PC-3 (cell line): ENCODE measurements around the gene SPARC. TPM values are rescaled to one million over a fixed set of nuclear protein-coding genes. Genes with fewer than 3 reads are reported as not detected.

Source experiments
- ATAC-seq: fragments of 200-7000 bp; cut with Tn5 transposase; 2 replicates; pipeline ENCODE4 v1.9.1; 2020; ENCODE audit warnings: mild to moderate bottlenecking, moderate library complexity
- BruUV-seq: library from RNA; stranded (reverse); fragments of 400-500 nt; replicated peaks from 2 replicates; lab custom pipeline; 2021; lab: Mats Ljungman, UMichigan
- CTCF ChIA-PET: fragments of 300-600 bp; sonication (Branson Sonifier 250); formaldehyde crosslinking; loops from one replicate; lab custom pipeline; 2022; ENCODE audit warnings: antibody characterized with exemption; lab: Charles Lee
- POLR2A ChIA-PET: fragments of 300-600 bp; sonication (Branson Sonifier 250); formaldehyde crosslinking; loops from one replicate; lab custom pipeline; 2022; ENCODE audit warnings: antibody characterized with exemption; ENCODE audit not compliant: unreplicated experiment; lab: Charles Lee
- DNase-seq: peaks from one replicate; pipeline ENCODE4 v3.0.0-alpha.2; 2015
- H2AFZ ChIP-seq: fragments of 300-600 bp; sonication (generic); 2 replicates; pipeline ENCODE4 v1.6.0; 2016; ENCODE audit warnings: antibody characterized with exemption, low read length
- H3F3A ChIP-seq: fragments of 300-600 bp; sonication (generic); one replicate; pipeline ENCODE4 v1.6.0; 2017; ENCODE audit warnings: antibody characterized with exemption, low read length, control low read depth, mild to moderate bottlenecking; ENCODE audit not compliant: unreplicated experiment
- H3K27ac ChIP-seq: fragments of 300-600 bp; sonication (generic); 2 replicates; pipeline ENCODE4 v1.5.1; 2016; ENCODE audit warnings: mild to moderate bottlenecking, low read length
- H3K27me3 ChIP-seq: fragments of 300-600 bp; sonication (generic); 2 replicates; pipeline ENCODE4 v1.6.1; 2016; ENCODE audit warnings: low read length, mixed read lengths
- H3K36me3 ChIP-seq: fragments of 300-600 bp; sonication (generic); 2 replicates; pipeline ENCODE4 v1.6.1; 2016; ENCODE audit warnings: low read depth, mixed run types, low read length, mixed read lengths
- H3K4me1 ChIP-seq: fragments of 300-600 bp; sonication (generic); 2 replicates; pipeline ENCODE4 v1.5.1; 2016; ENCODE audit warnings: low read length; ENCODE audit not compliant: insufficient read depth
- H3K4me2 ChIP-seq: fragments of 300-600 bp; sonication (generic); 2 replicates; pipeline ENCODE4 v1.6.0; 2016; ENCODE audit warnings: low read length
- H3K4me3 ChIP-seq: fragments of 300-600 bp; sonication (generic); 2 replicates; pipeline ENCODE4 v1.5.1; 2016; ENCODE audit warnings: mild to moderate bottlenecking, low read length, mixed read lengths
- H3K79me2 ChIP-seq: fragments of 300-600 bp; sonication (generic); 2 replicates; pipeline ENCODE4 v1.6.1; 2017; ENCODE audit warnings: low read length, mixed read lengths
- H3K9ac ChIP-seq: fragments of 300-600 bp; sonication (generic); 2 replicates; pipeline ENCODE4 v1.6.0; 2016; ENCODE audit warnings: mild to moderate bottlenecking, low read length
- H3K9me2 ChIP-seq: fragments of 300-600 bp; sonication (generic); replicated peaks from 2 replicates; pipeline ENCODE4 v1.6.1; 2016; ENCODE audit warnings: mixed run types, low read length, mixed read lengths
- H3K9me3 ChIP-seq: fragments of 300-600 bp; sonication (generic); 2 replicates; pipeline ENCODE4 v1.6.1; 2016; ENCODE audit warnings: low read length, mixed read lengths
- H4K20me1 ChIP-seq: fragments of 300-600 bp; sonication (generic); 2 replicates; pipeline ENCODE4 v1.6.1; 2016; ENCODE audit warnings: low read length, mixed read lengths
- EZH2 ChIP-seq: fragments of 300-600 bp; sonication (generic); IDR thresholded peaks from one replicate; pipeline ENCODE4 v1.6.1; 2017; ENCODE audit warnings: antibody characterized with exemption, mild to moderate bottlenecking, low read length; ENCODE audit not compliant: unreplicated experiment
- EZH2phosphoT487 ChIP-seq: fragments of 300-600 bp; sonication (generic); IDR thresholded peaks from 2 replicates; pipeline ENCODE4 v1.6.1; 2018; ENCODE audit warnings: mild to moderate bottlenecking, antibody characterized with exemption, low read length, borderline replicate concordance
- intact Hi-C: fragments of 100-400 bp; cut with micrococcal nuclease; formaldehyde crosslinking; loops from 2 replicates; pipeline ENCODE4 v1.9.0; 2023
- total RNA-seq: library from RNA; depleted of rRNA; stranded (reverse); fragments of >200 nt; gene quantifications from 2 replicates; pipeline ENCODE4 v1.2.3, GENCODE V29; 2014
- TF ChIP-seq, protein P1 (sequence below): fragments of 300-600 bp; sonication (generic); conservative IDR thresholded peaks from 2 replicates; pipeline ENCODE4 v1.5.1; 2017; ENCODE audit warnings: antibody characterized with exemption, low read depth, mild to moderate bottlenecking, low read length

SPARC gene
- total RNA-seq, 1 experiment from 2014 or later = 2.7 TPM

DNA sequence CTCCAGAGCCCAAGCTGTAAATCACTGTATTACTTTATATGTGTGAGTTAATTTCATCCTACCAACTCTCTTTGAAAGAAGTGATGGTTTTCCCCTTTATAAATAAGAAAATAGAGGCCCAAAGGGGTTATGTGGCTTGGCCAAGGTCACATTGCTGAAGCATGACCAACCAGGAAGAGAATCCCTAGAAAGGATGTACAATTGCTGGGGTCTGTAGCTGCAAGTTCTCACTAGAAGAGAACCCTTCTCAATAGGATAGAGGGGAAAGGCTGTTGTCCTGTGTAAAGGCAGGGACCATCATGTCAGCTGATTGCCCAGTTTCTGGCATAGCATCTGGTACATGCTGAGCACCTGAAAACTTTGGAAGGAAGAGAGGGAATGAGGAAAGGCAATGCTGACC, 56.6 kb downstream of the SPARC start:
- no peaks in the 10 kb centered on the region for H3K36me3 ChIP-seq
- H2AFZ ChIP-seq = no peak overlapping the region
- TF ChIP-seq EZH2phosphoT487 (no peak), EZH2 (no peak)
- TF ChIP-seq, protein P1, sequence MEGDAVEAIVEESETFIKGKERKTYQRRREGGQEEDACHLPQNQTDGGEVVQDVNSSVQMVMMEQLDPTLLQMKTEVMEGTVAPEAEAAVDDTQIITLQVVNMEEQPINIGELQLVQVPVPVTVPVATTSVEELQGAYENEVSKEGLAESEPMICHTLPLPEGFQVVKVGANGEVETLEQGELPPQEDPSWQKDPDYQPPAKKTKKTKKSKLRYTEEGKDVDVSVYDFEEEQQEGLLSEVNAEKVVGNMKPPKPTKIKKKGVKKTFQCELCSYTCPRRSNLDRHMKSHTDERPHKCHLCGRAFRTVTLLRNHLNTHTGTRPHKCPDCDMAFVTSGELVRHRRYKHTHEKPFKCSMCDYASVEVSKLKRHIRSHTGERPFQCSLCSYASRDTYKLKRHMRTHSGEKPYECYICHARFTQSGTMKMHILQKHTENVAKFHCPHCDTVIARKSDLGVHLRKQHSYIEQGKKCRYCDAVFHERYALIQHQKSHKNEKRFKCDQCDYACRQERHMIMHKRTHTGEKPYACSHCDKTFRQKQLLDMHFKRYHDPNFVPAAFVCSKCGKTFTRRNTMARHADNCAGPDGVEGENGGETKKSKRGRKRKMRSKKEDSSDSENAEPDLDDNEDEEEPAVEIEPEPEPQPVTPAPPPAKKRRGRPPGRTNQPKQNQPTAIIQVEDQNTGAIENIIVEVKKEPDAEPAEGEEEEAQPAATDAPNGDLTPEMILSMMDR = no peak
- no TSS peak for BruUV-seq
- H3K9me2 ChIP-seq = no peaks in the 10 kb centered on the region
- 0 out of 2 replicates have a peak, but pooled peaks cover 5% of the 10 kb centered on the region for H3K27me3 ChIP-seq
- no peaks in the 10 kb centered on the region for H3K79me2 ChIP-seq
- H4K20me1 ChIP-seq = no peaks in the 10 kb centered on the region
- ChIA-PET CTCF (no interaction called here), POLR2A (no interaction called here)
- DNase-seq (no peak), ATAC-seq (no peak)
- no peaks in the 10 kb centered on the region for H3F3A ChIP-seq
- H3K4me3 ChIP-seq = no peak overlapping the region
- intact Hi-C loops = no loop called here
- no peak overlapping the region for H3K27ac ChIP-seq
- H3K4me1 ChIP-seq = no peaks in the 10 kb centered on the region
- H3K4me2 ChIP-seq = no peak overlapping the region
- no peak overlapping the region for H3K9ac ChIP-seq
- H3K9me3 ChIP-seq = no peaks in the 10 kb centered on the region

DNA sequence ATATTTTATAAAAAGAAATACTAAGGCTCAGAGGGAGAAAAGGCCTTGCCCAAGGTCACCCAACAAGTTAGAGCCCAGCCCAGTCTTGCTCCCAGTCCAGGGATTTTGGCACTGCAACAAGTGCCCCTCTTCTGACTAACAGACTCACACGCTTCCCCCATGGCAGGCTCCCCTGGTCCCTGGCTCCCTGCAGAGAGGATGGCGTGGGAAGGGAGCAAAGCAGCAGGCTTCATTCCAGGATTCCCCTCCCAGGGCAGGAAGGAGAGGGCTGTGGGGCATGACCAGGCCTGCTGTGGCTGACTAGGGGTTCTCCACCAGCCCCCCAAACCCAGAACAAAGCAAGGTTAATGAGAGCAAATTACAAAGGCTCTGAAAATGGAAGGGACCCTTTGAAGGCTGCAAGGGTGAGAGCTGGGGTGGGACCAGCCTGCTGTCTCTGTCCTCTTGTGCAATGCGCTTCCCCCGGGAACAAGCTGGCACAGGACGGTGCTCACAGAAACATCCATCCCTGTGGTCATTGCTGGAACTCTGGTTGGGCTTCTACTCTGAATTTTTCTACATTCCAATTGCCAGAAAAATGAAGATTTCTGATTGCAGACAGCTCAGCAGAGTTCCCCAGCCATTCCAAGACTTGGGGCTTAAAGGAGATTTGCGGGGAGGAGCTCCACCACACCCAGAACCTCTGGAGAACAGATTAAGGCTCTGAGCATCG, 58.4 kb downstream of the SPARC start:
- CTCF ChIA-PET = interaction anchor here (0.7 kb wide), 1 partner anchor 23 kb away, joined by 3 read pairs; no protein-coding TSS in a partner anchor
- no peak overlapping the region for H3K4me3 ChIP-seq
- H3K36me3 ChIP-seq = no peaks in the 10 kb centered on the region
- H3K27ac ChIP-seq = no peak overlapping the region
- no peaks in the 10 kb centered on the region for H3K9me3 ChIP-seq
- ATAC-seq (no peak), DNase-seq (no peak)
- no peaks in the 10 kb centered on the region for H3K27me3 ChIP-seq
- H2AFZ ChIP-seq = no peak overlapping the region
- POLR2A ChIA-PET = no interaction called here
- BruUV-seq = no TSS peak
- intact Hi-C loops = no loop called here
- H3K4me1 ChIP-seq = no peaks in the 10 kb centered on the region
- no peaks in the 10 kb centered on the region for H3F3A ChIP-seq
- H3K4me2 ChIP-seq = no peak overlapping the region
- no peaks in the 10 kb centered on the region for H4K20me1 ChIP-seq
- H3K79me2 ChIP-seq = no peaks in the 10 kb centered on the region
- H3K9me2 ChIP-seq = no peaks in the 10 kb centered on the region
- no peak overlapping the region for H3K9ac ChIP-seq
- TF ChIP-seq EZH2 (no peak), EZH2phosphoT487 (no peak)
- TF ChIP-seq, protein P1 = no peak

DNA sequence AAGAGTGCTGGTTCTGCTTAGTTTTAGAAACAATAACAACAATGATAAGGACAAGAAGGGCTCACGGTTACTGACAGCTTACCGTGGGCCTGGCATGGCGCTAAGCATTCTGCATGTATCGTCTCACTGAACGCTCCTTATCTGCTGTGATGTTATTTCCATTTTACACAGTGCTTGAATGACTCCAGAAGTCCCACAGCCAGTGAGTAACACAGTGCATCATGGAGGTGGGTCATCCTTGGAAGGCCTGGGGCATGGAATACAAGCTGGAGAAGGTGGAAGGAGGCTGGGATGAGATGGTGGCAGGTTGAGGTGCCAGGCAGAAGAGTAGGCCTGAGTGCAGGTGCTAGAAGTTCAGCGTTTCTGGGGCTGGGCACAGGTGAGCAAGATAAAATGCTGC, 59.1 kb downstream of the SPARC start:
- no TSS peak for BruUV-seq
- no peaks in the 10 kb centered on the region for H3F3A ChIP-seq
- ATAC-seq = no peak; the same call in 1 of the 2 replicates
- no peak overlapping the region for H3K27ac ChIP-seq
- H3K9ac ChIP-seq = no peak overlapping the region
- H3K79me2 ChIP-seq = no peaks in the 10 kb centered on the region
- no peaks in the 10 kb centered on the region for H3K36me3 ChIP-seq
- no peak overlapping the region for H3K4me2 ChIP-seq
- no peaks in the 10 kb centered on the region for H3K9me2 ChIP-seq
- H4K20me1 ChIP-seq = no peaks in the 10 kb centered on the region
- H3K4me1 ChIP-seq = no peaks in the 10 kb centered on the region
- ChIA-PET CTCF (interaction anchor here (0.7 kb wide), 1 partner anchor 24 kb away, joined by 3 read pairs; no protein-coding TSS in a partner anchor), POLR2A (no interaction called here)
- TF ChIP-seq, protein P1 = no peak
- no peak overlapping the region for H3K4me3 ChIP-seq
- H3K27me3 ChIP-seq = no peaks in the 10 kb centered on the region
- no peaks in the 10 kb centered on the region for H3K9me3 ChIP-seq
- intact Hi-C loops = no loop called here
- H2AFZ ChIP-seq = no peak overlapping the region
- no peak for DNase-seq
